Measurements from ENCODE around the gene MOG.

The MOG gene

DNA sequence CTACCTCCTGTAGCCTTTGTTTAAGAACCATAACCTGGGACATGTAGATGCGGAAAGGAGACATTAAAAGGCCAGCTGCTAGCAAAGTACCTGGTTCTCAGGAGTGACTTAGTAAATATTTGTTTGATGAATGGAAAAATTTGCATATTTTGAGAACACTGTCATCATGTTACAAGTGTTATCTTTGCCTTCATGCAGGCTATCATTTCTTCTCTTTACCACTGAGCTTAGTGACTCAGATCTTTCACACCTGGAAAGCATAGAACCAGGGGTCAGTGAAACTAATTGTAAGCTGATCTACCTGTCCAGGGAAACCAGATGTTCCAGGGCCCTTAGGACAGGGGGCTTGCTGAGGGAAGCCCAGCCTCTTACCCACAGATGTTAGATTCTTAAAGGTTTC, 18.7 kb downstream of the MOG start:
- in situ Hi-C loops (cut with HindIII; ENCODE audit: low sequenced_read_pairs): no loop called here

DNA sequence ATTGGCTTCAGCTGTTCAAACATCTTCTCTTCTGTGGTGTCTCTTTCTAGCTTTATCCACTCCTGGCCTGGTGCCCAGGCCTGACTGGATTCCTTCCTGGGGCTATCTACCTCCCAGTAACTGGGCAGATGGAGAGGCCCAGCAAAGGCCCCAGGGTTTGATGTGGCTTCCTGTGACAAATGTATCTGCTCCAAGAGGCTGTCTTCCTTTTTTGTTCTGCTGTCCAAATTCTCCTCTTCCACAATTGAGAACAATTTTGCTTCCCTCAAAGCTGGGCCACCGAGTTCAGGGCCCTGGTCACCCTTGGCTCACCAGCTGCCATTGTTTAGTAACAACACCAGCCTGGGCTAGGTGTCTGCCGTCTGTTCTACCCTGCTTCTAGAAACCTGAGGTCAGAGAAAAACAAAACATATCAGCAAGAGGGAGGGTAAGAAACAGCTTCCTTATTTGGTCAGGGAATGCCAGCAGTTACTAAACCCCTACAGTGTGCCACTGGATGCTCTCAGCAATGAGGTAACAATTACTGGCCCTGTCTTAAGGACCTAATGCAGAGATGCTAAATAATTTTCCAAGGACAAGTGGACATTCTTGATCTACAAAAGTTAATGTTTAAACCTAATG, 20.2 kb downstream of the MOG start:
- in situ Hi-C loops (cut with HindIII; ENCODE audit: low sequenced_read_pairs): no loop called here

DNA sequence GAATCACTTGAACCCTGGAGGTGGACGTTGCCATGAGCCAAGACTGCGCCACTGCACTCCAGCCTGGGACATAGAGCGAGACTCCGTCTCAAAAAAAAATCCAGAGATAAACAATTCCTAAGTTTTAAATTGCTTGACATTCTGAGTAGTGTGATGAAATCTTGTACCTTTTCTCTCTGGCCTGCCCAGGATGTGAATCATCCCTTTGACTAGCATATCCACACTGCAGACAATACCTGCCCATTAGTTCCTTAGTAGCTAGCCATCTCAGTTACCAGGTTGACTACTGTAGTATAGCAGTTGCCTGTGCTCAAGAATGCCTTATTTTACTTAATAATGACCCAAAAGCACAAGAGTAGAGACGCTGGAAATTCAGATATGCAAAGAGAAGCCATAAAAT, 21.2 kb downstream of the MOG start:
- in situ Hi-C loops (cut with HindIII; ENCODE audit: low sequenced_read_pairs): no loop called here

DNA sequence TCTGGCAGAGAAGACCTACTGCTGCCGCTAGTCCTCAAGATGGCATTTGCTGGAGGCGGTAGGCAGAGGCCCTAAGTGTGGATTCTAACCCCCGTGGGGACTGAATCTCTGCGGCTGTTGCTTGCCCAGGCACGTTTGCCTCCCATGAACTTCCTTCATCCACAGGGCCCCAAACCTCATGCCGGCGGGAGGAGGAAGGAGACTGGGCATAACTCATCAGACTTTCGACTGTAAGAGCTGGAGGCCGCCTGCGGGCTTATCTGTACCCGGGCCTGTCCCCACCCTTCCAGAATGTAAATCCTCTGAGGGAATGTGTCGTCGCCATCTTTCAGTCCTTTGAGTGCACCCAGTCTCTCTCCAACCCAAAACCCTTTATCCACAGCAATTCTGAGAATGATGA, 23.1 kb downstream of the MOG start:
- in situ Hi-C loops (cut with HindIII; ENCODE audit: low sequenced_read_pairs): no loop called here

DNA sequence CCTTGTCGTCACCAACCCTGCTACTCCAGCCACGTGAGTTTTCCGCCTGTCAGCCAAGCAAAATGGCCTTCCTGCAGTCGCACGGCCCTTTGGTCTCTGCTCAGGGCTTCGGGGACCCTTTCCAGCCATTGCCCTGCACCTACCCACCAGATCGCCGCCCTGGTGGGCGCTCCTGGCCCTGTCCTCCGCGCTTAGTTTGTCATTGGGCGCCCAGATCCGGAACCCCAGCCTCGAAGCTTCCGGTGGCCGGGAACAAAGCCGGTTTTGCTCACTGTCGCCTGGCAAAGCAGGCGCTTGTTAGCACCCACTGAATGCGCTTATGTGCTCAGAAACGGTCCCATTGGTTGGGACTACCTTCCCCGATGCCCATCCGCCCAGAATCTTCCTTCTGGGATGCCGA, 23.5 kb downstream of the MOG start:
- in situ Hi-C loops (cut with HindIII; ENCODE audit: low sequenced_read_pairs): no loop called here

DNA sequence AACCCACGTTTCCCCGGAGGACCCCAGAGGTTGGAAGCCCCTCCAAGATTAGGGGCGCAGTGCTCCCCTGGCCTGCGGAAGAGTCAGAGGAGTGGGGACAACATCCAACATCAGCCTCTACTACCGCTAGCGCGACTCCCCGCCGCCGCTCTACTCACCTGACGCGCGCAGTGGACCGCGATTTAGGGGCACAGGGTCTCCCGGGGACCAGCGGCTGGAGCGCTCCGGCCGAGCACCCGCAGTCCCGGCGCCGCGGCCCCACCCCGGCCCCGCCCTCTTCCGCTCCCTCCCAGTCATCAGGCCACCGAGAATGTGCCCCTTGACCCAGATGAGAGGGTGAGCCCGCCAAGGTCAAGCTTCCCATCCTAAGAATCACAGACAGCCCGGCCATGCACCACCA, 24.0 kb downstream of the MOG start, which contains the start of gene ZFP57:
Gene ZFP57 (minus strand): TSS at position 249 of the 400 bp plus-strand sequence. CDS start 4,149 bp downstream, outside the sequence.
- in situ Hi-C loops (cut with HindIII; ENCODE audit: low sequenced_read_pairs): no loop called here

DNA sequence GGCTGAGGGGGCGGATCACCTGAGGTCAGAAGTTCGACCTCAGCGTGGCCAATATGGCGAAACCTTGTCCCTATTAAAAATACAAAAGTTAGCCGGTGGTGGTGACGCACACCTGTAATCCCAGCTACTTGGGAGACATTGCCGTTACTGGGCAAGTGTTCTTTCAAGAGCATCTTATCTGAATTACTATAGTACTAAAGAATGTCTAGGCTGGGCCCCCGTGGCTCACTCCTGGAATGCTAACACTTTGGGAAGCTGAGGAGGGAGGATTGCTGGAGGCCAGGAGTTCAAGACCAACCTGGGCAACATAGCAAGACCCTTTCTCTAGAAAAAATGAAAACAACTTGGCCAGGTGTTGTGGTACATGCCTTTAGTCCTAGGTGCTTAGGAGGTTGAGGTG, 24.9 kb downstream of the MOG start:
- in situ Hi-C loops (cut with HindIII; ENCODE audit: low sequenced_read_pairs): no loop called here

DNA sequence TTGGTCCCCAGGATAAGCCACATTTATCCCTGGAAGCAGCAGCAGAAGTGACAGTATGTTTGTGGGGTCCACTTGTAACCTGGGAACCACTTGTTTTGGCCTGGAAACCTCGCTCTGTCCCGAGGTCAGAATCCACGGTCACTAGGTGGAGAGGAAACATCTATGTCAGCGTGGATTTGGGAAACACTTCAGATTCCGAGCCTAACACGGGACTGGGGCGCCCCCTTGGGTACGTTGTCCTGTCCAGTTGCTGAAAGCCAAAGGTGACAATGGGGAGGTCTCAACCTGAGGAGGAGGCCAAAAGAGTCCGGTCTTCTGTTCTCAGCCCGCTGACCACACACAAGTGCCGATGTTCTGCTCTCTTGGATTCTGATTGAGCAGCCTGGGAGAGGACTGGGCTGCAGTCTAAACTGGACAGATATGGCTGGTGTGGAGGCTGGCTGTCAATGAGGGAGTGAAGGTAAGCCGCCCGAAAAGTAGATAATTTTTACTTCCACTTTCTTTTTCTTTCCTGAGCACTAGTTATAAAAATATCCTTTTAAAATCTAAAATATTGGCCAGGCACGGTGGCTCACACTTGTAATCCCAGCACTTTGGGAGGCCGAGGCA, 28.9 kb downstream of the MOG start:
- in situ Hi-C loops (cut with HindIII; ENCODE audit: low sequenced_read_pairs): no loop called here

DNA sequence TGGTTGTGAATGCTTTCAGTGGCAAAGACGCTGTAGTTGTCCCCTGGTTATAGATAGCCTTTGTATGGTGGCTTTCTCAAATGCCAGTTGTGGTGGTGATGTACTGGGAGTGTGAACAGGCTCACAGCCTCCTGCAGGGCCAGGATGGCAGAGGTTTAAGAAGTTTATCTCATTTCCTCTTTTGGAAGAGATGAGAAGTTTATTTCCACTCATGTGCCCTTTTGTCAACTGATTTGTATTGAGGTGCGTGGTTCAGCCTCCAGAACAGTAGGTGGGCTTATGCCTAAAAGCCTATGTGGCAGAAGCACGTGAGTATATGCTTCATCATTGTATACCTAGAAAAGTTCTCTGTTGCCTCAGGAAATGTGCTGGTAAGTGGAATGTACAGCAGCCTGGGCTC, 37.7 kb downstream of the MOG start:
- in situ Hi-C loops (cut with HindIII; ENCODE audit: low sequenced_read_pairs): no loop called here

DNA sequence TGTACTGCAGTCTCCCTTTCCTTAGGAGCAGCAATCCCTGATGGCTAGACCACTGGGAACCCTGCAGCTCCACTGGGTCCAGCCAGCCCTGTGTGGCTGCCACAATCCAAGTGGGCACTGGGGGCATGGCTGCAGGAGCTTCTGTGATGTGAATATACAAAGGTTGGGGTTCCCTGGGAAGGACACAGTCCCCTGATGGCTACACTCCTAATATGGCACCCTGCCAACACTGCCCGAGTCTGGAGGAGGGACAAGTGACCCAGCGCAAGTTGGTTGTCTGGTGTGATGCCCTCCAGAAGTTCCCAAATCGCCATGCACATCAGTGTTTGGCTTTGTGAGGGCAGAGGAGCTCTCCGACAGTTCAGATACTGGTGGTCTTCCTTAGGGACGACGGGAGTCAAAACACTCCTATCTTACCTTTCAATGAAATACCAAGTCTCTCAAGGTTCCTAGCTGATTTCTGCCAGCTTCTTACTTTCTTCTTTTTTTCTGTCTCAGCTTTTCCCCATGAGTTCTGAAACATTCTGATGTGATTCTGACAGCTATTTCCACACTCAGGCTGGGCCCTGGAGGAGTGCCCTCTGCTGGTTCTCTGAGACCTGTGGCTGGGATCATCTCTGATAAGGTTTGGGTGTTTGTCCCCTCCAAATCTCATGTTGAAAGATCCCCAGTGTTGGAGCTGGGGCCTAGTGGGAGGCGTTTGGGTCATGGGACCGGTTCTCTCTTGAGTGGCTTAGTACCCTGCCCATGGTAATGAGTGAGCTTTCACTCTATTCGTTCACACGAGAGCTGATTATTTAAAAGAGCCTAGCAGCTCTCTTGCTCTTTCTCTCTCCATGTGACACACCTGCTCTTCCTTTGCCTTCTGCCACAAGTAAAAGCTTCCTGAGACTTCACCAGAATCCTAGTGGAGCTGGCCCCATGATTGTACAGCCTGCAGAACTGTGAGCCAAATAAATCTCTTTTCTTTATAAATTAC, 39.5 kb downstream of the MOG start:
- in situ Hi-C loops (cut with HindIII; ENCODE audit: low sequenced_read_pairs): no loop called here

DNA sequence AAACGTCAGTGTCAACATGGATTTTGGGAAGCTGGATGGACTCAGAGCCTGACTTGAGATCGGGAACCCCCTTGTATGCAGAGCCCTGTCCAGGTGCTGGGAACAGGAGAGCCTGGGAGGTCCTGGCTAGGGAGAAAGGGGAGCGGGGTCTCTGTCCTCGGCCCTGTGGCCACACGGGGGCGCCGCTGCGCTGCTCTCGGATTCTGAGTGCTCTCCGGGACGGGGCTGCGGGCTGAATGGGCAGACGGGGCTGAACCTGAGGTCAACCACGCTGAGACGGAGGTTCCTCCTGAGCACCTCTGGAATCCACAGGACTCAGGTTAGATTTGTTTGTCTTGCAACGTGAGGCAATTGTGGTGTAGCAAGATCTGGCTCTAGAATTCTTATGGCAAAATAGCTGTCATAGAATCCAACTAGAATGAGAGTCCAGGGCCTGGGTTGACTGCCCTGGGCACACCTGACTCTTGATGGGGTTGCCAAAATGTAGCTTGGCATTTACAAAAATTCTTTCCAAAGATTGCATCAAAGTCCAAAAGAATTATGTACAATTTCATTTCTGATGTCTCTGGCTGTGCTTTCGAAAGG, 45.7 kb downstream of the MOG start:
- in situ Hi-C loops (cut with HindIII; ENCODE audit: low sequenced_read_pairs): no loop called here

DNA sequence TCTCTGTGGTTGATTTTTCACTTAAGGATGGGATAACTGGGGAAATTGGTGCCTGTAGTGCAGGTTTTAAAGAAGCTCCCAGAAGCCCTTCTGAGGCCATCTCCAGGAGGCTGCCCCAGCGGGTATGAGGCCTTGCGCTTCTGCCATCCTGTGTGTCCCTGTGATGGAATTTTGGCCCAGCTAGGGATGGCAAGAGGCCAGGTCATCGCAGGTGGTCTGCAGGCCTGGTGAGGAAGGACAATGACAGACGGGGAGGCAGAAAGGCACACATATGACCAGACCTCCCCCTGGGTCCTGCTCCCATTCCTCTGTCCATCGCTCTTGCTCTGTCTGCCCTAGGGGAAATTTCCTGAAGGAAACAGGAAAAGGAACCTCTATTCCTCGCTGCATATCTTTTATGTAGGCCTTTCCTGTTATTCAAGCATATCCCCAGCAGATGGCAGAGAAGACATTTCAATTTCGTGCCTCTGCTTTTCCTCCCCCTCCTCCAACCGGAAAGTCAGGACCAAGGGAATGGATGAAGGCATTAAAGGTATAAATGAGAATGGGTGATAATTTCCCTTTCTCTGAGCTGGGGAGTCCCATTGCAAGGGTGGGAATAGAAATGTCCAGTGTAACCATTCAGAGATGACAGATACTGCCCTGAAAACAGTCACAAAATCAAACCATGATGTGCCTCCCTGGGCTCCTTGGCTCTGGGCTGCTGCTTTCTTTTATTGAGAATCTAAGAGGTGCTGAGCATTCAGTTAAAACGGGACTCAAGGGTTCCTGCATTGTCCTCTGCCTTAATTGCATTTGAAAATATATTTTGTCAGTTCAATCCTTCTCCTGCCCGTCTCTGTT, 48.7 kb downstream of the MOG start:
- in situ Hi-C loops (cut with HindIII; ENCODE audit: low sequenced_read_pairs): no loop called here

DNA sequence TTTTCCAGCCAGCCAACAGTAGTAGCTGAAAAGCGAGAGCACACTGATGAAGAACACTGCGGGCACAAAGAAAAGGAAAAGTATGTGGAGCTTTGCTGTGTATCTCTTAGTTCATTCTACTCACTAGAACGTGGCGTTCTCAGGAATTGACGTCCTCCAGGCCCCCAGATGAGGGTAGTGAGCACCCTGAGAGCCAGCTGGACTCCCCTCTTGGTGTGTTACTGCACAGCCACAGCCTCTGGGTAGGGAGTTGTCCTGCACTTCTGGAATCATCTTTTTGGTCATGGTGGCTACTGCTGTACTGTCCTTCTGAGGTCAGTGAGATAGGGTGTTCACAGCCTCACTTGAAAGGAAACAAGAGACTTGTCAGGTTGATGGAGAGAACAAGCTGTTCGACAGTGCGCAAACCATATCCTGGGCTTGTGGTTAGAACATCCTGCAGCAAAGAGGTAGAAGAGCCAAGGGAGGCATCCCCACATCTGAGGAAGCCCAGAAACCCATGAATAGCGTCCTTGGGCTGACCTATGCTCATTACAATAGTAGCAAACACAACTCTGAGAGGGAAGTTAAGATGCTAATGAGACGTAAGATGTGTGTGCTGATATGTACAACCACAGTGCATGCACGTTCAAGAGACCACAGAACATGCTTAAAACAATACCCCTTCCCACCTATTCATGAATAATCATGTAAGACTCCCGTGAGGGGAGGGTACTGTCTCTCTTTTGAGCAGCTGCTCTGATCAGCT, 51.7 kb downstream of the MOG start:
- in situ Hi-C loops (cut with HindIII; ENCODE audit: low sequenced_read_pairs): no loop called here

DNA sequence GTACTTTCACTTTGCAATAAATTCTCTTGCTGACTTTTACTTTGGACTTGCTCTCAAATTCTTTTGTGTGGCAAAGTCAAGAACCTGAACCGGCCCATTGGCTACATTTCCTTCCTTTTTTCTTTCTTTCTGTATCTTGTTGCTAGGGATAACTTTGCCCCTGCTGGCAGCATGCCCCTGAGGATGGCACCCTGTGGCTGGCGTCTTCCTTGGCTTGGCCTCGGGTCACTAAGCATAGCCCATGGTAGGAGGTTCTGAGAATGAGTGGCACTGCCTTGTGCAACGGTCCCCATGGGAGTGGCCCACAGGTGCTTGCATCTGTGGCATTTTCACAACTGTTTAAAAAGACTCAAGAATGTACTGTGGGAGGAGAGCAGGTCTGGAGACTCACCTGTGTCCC, 52.3 kb downstream of the MOG start:
- in situ Hi-C loops (cut with HindIII; ENCODE audit: low sequenced_read_pairs): no loop called here

DNA sequence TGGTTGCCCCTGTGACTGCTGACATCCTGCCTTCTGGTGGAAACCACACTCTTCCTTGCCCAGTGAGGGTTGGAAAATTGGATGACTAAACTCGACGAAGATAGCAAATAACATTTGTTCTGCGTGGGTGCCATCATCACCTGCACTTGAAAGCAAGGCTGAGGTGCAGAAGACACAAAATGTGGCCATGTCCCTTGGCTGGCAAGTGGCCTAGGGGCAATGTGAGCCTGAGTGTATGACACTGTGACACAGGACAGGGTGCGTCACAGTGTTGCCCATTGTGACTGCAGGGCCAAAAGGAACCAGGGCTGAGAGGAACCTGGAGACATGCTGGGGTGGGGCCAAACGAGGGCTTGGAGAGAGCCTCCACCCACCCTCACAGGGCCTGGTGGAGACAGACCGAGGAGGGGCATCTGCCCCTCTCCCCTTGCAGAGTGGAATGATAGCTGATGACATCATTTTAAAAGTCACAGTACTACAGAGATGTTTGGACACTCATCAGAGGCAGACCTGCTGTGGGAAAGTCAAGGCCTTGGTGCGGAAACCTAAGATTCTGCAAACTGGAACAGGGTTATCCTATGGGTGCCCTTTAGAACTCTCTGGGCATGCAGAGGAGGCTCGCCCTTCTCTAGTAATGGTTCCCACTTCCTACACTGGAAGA, 53.5 kb downstream of the MOG start:
- in situ Hi-C loops (cut with HindIII; ENCODE audit: low sequenced_read_pairs): no loop called here

DNA sequence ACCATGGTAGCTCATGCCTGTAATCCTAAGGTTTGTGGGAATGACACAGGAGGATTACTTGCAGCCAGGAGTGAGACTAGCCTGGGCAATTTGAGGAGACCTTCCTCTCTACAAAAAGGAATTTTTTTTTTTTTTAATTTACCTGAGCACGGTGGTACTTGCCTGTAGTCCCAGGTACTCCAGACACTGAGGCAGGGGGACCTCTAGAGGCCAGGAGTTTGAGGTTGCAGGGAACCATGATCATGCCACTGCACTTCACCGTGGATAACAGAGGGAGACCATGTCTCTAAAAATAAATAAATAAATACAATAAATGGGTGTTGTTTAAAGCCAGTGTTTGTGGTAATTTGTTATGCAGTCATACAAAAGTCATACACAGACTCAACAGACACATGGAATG, 64.0 kb downstream of the MOG start:
- in situ Hi-C loops (cut with HindIII; ENCODE audit: low sequenced_read_pairs): no loop called here

Measured in DLD1 (cell line).